ENCODE results near the gene SLIT3. TPM values are rescaled to one million over a fixed set of nuclear protein-coding genes. Genes with fewer than 3 reads are reported as not detected.
A peak's percentile ranks its signal among the peaks of the same experiment; 100 is the strongest.

The SLIT3 gene
- total and polyA plus RNA-seq, 4 donors = 4.6 to 48.5 (median 19.8) TPM

- no peak overlapping the region for H3K27ac ChIP-seq (ENCODE audit: low read depth in 1 of 2, low read length in 1 of 2)
- DNase-seq = no peak
Measured at GRCh38 chr5:169149317-169149716, 151.6 kb downstream of the SLIT3 start.

DNA sequence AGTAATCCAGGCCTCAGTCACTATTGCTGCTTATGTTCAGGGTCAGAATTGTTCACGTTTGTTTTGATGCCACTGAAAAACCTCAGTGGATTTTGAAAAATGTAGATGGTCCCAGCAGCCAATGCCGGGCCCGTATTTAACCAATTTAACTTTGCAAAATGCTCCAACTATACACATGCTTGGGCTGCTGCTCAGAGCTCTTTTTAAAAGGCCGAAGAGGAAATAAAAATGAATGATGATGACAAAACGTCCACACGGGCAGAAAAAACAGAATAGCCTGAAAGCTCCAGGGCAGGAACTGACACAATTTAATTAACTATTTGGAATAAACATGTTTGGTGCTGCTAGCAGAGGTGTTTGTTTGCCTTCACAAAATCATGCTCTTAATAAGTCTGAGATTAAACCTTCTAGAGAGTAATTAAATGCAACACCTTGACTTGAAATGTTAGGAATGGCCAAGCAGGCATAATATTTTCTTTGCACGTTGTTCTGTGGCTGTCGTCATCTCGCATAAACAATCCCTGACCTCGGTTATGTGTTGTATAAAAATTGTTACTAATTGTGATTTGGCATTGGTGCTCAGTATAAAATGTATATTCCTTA is 152.7 kb downstream of the SLIT3 start:
- H3K9me3 ChIP-seq (ENCODE audit: control insufficient read depth in 4 of 4, insufficient read depth in 3 of 4, low read length in 3 of 4) = no peaks in the 10 kb centered on the region
- no peak for ATAC-seq (ENCODE audit: insufficient read depth, low FRiP score)
- H3K27ac ChIP-seq (ENCODE audit: low read depth in 1 of 2, low read length in 1 of 2) = no peak overlapping the region
- TF ChIP-seq, protein P1, sequence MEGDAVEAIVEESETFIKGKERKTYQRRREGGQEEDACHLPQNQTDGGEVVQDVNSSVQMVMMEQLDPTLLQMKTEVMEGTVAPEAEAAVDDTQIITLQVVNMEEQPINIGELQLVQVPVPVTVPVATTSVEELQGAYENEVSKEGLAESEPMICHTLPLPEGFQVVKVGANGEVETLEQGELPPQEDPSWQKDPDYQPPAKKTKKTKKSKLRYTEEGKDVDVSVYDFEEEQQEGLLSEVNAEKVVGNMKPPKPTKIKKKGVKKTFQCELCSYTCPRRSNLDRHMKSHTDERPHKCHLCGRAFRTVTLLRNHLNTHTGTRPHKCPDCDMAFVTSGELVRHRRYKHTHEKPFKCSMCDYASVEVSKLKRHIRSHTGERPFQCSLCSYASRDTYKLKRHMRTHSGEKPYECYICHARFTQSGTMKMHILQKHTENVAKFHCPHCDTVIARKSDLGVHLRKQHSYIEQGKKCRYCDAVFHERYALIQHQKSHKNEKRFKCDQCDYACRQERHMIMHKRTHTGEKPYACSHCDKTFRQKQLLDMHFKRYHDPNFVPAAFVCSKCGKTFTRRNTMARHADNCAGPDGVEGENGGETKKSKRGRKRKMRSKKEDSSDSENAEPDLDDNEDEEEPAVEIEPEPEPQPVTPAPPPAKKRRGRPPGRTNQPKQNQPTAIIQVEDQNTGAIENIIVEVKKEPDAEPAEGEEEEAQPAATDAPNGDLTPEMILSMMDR (IDR thresholded peaks at IDR 0.05; ENCODE audit: control extremely low read depth, extremely low read depth) = no peak
- WGBS, 2 donors = 46 to 57% methylated on average over 10 of the region's 10 CpGs
- H3K9ac ChIP-seq (ENCODE audit: insufficient read depth in 1 of 2, low read length in 2 of 2) = no peak overlapping the region
- H3K4me3 ChIP-seq = no peak overlapping the region
- no peaks in the 10 kb centered on the region for H3K27me3 ChIP-seq (ENCODE audit: control insufficient read depth in 3 of 3, insufficient read depth in 3 of 3, low read length in 2 of 3)
- DNase-seq = peak in 2 of 3 donors; percentile 33 to 46
- peaks cover 0 to under 1% (median 0%) of the 10 kb centered on the region in 4 donors for H3K36me3 ChIP-seq (ENCODE audit: control insufficient read depth in 4 of 4, insufficient read depth in 4 of 4, low read length in 4 of 4)
- peaks cover 0 to 26% (median 10%) of the 10 kb centered on the region in 5 donors for H3K4me1 ChIP-seq (ENCODE audit: control insufficient read depth in 5 of 5, insufficient read depth in 5 of 5, low read length in 5 of 5)

More at GRCh38 chr5:169149317-169149716, 151.6 kb downstream of the SLIT3 start:
- Histone ChIP-seq H3K4me1 (ENCODE audit: control insufficient read depth in 5 of 5, insufficient read depth in 5 of 5, low read length in 5 of 5) (peaks cover 0 to 31% (median 10%) of the 10 kb centered on the region in 5 donors), H3K27me3 (ENCODE audit: control insufficient read depth in 3 of 3, insufficient read depth in 3 of 3, low read length in 2 of 3) (no peaks in the 10 kb centered on the region), H3K9ac (ENCODE audit: insufficient read depth in 1 of 2, low read length in 2 of 2) (no peak overlapping the region), H3K4me3 (no peak overlapping the region), H3K36me3 (ENCODE audit: control insufficient read depth in 4 of 4, insufficient read depth in 4 of 4, low read length in 4 of 4) (no peaks in the 10 kb centered on the region), H3K9me3 (ENCODE audit: control insufficient read depth in 4 of 4, insufficient read depth in 3 of 4, low read length in 3 of 4) (peaks cover 0 to 1% (median 0%) of the 10 kb centered on the region in 4 donors)
- no peak for ATAC-seq (ENCODE audit: insufficient read depth, low FRiP score)
- TF ChIP-seq, protein P1 (IDR thresholded peaks at IDR 0.05; ENCODE audit: control extremely low read depth, extremely low read depth) = no peak
- WGBS, 2 donors = 56 to 63% methylated on average over 4 of the region's 4 CpGs

DNA sequence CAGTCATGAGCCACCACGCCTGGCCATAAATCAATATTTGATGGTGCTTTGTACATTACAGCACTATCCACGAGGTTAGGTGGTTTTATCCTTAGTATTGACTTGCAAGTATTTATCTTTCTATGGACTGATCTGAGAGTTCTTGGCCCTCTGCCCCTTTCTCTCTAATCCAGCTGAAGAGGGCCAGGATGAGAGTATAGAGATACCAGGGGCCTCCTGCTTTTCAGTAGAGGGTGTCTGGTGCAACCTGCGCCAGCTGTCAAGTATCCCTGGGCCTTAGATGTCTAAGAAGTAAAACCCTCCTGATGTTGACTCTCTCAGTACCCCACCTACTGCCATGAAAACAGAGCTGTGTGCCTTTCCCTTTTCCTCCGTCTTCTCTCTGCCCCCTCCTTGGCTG is 153.4 kb downstream of the SLIT3 start:
- no peaks in the 10 kb centered on the region for H3K27me3 ChIP-seq (ENCODE audit: control insufficient read depth in 3 of 3, insufficient read depth in 3 of 3, low read length in 2 of 3)
- TF ChIP-seq, protein P1 (IDR thresholded peaks at IDR 0.05; ENCODE audit: control extremely low read depth, extremely low read depth) = no peak
- no peak overlapping the region for H3K9ac ChIP-seq (ENCODE audit: insufficient read depth in 1 of 2, low read length in 2 of 2)
- no peak overlapping the region for H3K4me3 ChIP-seq
- peaks cover 0 to 2% (median 0%) of the 10 kb centered on the region in 4 donors for H3K36me3 ChIP-seq (ENCODE audit: control insufficient read depth in 4 of 4, insufficient read depth in 4 of 4, low read length in 4 of 4)
- 74 to 83% methylated on average over 4 of the region's 4 CpGs for WGBS, 2 donors
- H3K4me1 ChIP-seq (ENCODE audit: control insufficient read depth in 5 of 5, insufficient read depth in 5 of 5, low read length in 5 of 5) = peaks cover 0 to 23% (median 10%) of the 10 kb centered on the region in 5 donors
- no peak for DNase-seq
- no peaks in the 10 kb centered on the region for H3K9me3 ChIP-seq (ENCODE audit: control insufficient read depth in 4 of 4, insufficient read depth in 3 of 4, low read length in 3 of 4)
- H3K27ac ChIP-seq (ENCODE audit: low read depth in 1 of 2, low read length in 1 of 2) = no peak overlapping the region
- ATAC-seq (ENCODE audit: insufficient read depth, low FRiP score) = no peak
